Calu3 (cell line): ENCODE data around the gene CPNE6. TPM values are rescaled to one million over a fixed set of nuclear protein-coding genes. Genes with fewer than 3 reads are reported as not detected.

Source experiments
- BruUV-seq: library from RNA; stranded (reverse); fragments of 400-500 nt; replicated peaks from 2 replicates; lab custom pipeline; 2021; lab: Mats Ljungman, UMichigan
- CTCF ChIA-PET: fragments of 300-600 bp; sonication (Branson Sonifier 250); formaldehyde crosslinking; loops from one replicate; lab custom pipeline; 2022; ENCODE audit warnings: antibody characterized with exemption; lab: Charles Lee
- DNase-seq: peaks from one replicate; pipeline ENCODE4 v3.0.0; 2022
- H3K27ac Mint-ChIP-seq: one replicate; pipeline ENCODE4 v1.8.0; 2022; ENCODE audit warnings: mixed read lengths; ENCODE audit not compliant: unreplicated experiment
- H3K27me3 Mint-ChIP-seq: one replicate; pipeline ENCODE4 v1.8.0; 2022; ENCODE audit warnings: mixed read lengths; ENCODE audit not compliant: unreplicated experiment
- H3K36me3 Mint-ChIP-seq: one replicate; pipeline ENCODE4 v1.8.0; 2022; ENCODE audit warnings: mild to moderate bottlenecking, moderate library complexity, mixed read lengths; ENCODE audit not compliant: insufficient read depth, unreplicated experiment
- H3K4me1 Mint-ChIP-seq: one replicate; pipeline ENCODE4 v1.8.0; 2022; ENCODE audit warnings: mild to moderate bottlenecking, low read depth, mixed read lengths; ENCODE audit not compliant: unreplicated experiment
- H3K4me3 Mint-ChIP-seq: one replicate; pipeline ENCODE4 v1.8.0; 2022; ENCODE audit warnings: mild to moderate bottlenecking, low read depth, moderate library complexity, mixed read lengths; ENCODE audit not compliant: unreplicated experiment
- H3K9me3 Mint-ChIP-seq: one replicate; pipeline ENCODE4 v1.8.0; 2022; ENCODE audit warnings: low read depth, mixed read lengths; ENCODE audit not compliant: unreplicated experiment
- intact Hi-C: fragments of 100-400 bp; cut with micrococcal nuclease; formaldehyde crosslinking; loops from one replicate; pipeline ENCODE4 v1.10.0; 2022; ENCODE audit not compliant: unreplicated experiment
- total RNA-seq: library from RNA; stranded (reverse); gene quantifications from 2 replicates; pipeline ENCODE4 v1.2.3, GENCODE V29; 2022
- TF ChIP-seq, protein P1 (sequence below): fragments of 200-600 bp; IDR thresholded peaks from one replicate; pipeline ENCODE4 v1.8.0; 2022; ENCODE audit warnings: antibody characterized with exemption; ENCODE audit not compliant: unreplicated experiment

Gene CPNE6
- total RNA-seq, 1 experiment from 2014 or later = not detected

DNA sequence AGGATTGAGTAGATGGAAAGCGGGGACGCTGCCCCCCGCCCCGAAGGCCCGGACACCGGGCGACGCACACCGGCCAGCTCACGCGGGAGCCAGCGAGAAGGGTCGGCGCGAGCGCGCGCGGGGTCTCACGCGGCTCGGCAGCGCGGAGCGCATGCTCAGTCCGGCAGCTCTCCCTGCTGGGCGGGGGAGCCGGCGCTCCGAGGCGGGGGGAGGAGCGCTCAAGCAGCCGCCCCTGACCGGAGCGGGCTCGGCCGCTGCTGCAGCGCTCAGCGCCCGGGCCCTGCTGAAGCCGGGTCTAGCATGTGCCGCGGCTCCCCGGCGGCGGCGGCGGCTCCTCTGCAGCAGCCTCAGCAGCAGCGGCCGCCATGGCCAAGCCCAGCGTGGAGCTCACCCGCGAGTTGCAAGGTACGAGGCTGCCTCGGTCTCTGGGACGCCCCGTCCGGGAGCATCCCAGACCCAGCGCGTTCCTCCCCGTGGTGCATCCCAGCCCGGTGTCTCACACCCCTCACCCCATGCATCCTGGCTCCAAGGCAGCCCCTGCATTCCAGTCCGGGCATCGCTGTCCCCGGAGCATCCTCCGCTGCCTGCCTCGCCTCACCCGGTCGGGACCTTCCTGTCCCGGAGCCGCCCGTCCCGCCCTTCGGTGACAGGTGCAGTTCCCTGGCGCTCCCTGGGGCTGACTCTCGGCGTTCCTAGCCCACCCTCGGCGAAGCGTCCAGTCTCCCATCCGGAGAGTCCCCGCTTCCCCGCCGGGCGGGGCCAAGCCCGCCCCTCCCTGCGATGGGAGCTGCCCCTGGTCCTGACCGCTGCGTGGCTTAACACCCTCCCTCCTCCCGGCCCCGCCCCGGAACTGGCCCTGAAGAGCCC is 19.3 kb upstream of the CPNE6 start, which contains the start of gene CARMIL3:
Gene CARMIL3 (plus strand): TSS at position 221 of the 867 bp plus-strand sequence. CDS start 145 bp downstream, at position 366.
- intact Hi-C loops = no loop called here
- no TSS peak for BruUV-seq
- H3K27ac Mint-ChIP-seq = no peak within 1 kb of the TSS
- CTCF ChIA-PET = interaction anchor here (0.7 kb wide), 1 partner anchor 213 kb away, joined by 4 read pairs; no protein-coding TSS in a partner anchor
- H3K9me3 Mint-ChIP-seq = no peaks in the 10 kb centered on the region
- H3K4me1 Mint-ChIP-seq = peaks cover 11% of the 10 kb centered on the region
- H3K4me3 Mint-ChIP-seq = peak within 1 kb of the TSS; percentile 70
- TF ChIP-seq, protein P1, sequence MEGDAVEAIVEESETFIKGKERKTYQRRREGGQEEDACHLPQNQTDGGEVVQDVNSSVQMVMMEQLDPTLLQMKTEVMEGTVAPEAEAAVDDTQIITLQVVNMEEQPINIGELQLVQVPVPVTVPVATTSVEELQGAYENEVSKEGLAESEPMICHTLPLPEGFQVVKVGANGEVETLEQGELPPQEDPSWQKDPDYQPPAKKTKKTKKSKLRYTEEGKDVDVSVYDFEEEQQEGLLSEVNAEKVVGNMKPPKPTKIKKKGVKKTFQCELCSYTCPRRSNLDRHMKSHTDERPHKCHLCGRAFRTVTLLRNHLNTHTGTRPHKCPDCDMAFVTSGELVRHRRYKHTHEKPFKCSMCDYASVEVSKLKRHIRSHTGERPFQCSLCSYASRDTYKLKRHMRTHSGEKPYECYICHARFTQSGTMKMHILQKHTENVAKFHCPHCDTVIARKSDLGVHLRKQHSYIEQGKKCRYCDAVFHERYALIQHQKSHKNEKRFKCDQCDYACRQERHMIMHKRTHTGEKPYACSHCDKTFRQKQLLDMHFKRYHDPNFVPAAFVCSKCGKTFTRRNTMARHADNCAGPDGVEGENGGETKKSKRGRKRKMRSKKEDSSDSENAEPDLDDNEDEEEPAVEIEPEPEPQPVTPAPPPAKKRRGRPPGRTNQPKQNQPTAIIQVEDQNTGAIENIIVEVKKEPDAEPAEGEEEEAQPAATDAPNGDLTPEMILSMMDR = no peak
- peaks cover 88% of the 10 kb centered on the region for H3K27me3 Mint-ChIP-seq
- peaks cover 21% of the 10 kb centered on the region for H3K36me3 Mint-ChIP-seq
- DNase-seq = peak; percentile 61

DNA sequence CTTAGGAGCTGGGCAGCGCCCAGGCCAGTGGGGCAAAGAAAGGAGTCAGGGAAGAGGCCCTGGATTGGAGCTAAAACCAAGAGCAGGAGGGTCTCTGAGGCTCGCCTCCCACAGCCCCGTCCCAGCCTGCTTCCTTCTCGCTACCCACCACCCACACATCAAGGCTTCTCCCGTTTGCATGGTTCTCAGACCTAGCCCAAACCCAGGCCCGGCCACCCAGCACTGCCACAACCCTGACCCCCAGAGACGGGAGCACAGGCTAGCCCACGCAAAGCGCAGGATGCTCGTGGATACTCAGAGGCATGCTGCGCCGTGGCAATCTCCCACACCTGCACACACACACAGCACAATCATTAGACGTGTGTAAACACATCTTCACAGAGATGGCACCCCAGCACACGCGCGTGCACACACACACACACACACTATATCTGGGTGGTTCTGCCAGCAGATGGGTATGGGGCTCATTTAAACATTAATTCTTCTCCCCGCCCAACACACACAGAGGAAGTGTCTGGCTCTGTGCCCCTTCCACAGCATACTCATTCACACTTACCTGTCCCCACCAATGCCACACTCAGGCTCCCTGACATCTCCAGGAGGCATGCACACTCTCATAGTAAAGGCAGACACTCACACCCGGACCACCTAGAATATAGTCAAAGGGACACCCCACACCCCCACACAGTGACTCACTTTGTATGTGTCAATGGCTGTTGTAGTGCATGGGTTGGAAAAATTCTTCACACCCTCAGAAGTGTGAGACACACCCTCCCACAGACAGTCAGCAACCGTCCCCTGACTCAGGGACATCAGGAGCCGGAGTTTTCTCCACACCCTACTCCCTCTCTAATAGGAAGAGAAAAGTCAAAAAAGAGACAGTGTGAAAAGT is 18.5 kb upstream of the CPNE6 start:
- Mint-ChIP-seq H3K4me3 (peak overlapping the region; percentile 70), H3K36me3 (peaks cover 21% of the 10 kb centered on the region), H3K27me3 (peaks cover 89% of the 10 kb centered on the region), H3K4me1 (peaks cover 11% of the 10 kb centered on the region), H3K9me3 (no peaks in the 10 kb centered on the region), H3K27ac (no peak overlapping the region)
- no peak for DNase-seq
- TF ChIP-seq, protein P1 = no peak
- CTCF ChIA-PET = interaction anchor here (0.7 kb wide), 1 partner anchor 214 kb away, joined by 4 read pairs; no protein-coding TSS in a partner anchor
- BruUV-seq = no TSS peak
- intact Hi-C loops = no loop called here

DNA sequence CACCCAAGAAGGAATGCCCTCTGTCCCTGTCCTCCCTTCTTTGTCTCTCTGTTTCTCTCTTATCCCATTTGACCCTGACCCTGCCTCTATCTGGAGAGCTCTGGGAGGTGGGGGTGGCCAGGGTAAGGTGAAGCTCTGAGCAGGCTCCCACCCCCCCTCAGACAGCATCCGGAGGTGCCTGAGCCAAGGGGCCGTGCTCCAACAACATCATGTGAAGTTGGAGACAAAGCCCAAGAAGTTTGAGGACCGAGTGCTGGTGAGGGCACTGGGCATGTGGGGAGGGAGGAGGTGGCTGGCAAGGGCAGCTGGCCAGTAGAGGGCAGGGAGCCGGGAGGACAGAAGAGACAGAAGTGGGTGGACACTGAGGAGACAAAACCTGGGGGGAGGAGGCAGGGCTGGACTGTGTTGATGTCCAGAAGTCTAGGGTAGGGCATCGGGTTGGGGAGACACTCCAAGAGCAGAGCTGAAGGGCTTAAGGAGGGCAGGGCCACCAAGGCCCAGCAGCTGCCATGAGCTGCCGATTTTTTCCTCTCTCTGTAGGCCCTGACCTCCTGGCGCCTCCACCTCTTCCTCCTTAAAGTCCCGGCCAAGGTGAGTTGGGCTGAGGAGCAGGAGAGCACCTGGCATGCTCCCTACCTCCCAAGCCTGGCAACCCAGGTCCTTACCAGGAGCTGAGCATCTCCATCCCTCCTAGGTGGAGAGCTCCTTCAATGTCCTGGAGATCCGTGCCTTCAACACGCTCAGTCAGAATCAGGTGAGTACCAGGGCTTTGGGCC is 17.6 kb upstream of the CPNE6 start:
- Mint-ChIP-seq H3K4me3 (peak overlapping the region; percentile 70), H3K27ac (no peak overlapping the region), H3K36me3 (peaks cover 21% of the 10 kb centered on the region), H3K4me1 (peaks cover 11% of the 10 kb centered on the region), H3K9me3 (no peaks in the 10 kb centered on the region), H3K27me3 (peaks cover 89% of the 10 kb centered on the region)
- intact Hi-C loops = no loop called here
- CTCF ChIA-PET = no interaction called here
- TF ChIP-seq, protein P1 = no peak
- DNase-seq = no peak
- no TSS peak for BruUV-seq

DNA sequence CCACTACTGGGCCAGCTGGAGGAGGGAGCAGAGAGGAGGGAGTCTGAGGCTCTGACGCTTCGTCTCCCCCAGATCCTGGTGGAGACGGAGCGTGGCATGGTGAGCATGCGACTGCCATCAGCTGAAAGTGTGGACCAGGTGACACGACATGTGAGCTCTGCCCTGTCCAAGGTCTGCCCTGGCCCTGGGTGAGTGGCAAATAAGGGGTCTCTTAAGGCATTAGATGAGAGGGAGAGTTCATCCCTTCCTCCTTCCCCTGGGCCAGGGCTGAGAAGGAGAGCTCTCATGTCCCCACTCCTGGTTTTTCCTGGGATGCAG is 17.1 kb upstream of the CPNE6 start:
- H3K4me1 Mint-ChIP-seq = peaks cover 11% of the 10 kb centered on the region
- peaks cover 21% of the 10 kb centered on the region for H3K36me3 Mint-ChIP-seq
- H3K4me3 Mint-ChIP-seq = no peak overlapping the region
- H3K27me3 Mint-ChIP-seq = peaks cover 87% of the 10 kb centered on the region
- no peak for DNase-seq
- no TSS peak for BruUV-seq
- CTCF ChIA-PET = no interaction called here
- intact Hi-C loops = no loop called here
- no peak overlapping the region for H3K27ac Mint-ChIP-seq
- no peaks in the 10 kb centered on the region for H3K9me3 Mint-ChIP-seq
- TF ChIP-seq, protein P1 = no peak
